HFF-Myc (cell line): ENCODE data around the gene KDM5A.

Experiments
- DNase-seq: peaks from one replicate; pipeline ENCODE4 v3.0.0-alpha.2; 2011; ENCODE audit warnings: low read depth; ENCODE audit errors: extremely low read depth
- H3K4me3 ChIP-seq: replicated peaks from 2 replicates; pipeline ENCODE4 v1.5.1; 2011; ENCODE audit warnings: low read depth, mild to moderate bottlenecking, control low read depth, low read length
- TF ChIP-seq, protein P1 (sequence below): IDR thresholded peaks from 2 replicates; pipeline ENCODE4 v1.5.1; 2012; ENCODE audit warnings: mild to moderate bottlenecking, low read depth, low read length, control low read depth; ENCODE audit errors: missing control alignments

Gene KDM5A

GRCh38 chr12:331287-331686 is 57.8 kb downstream of the KDM5A start:
- TF ChIP-seq, protein P1, sequence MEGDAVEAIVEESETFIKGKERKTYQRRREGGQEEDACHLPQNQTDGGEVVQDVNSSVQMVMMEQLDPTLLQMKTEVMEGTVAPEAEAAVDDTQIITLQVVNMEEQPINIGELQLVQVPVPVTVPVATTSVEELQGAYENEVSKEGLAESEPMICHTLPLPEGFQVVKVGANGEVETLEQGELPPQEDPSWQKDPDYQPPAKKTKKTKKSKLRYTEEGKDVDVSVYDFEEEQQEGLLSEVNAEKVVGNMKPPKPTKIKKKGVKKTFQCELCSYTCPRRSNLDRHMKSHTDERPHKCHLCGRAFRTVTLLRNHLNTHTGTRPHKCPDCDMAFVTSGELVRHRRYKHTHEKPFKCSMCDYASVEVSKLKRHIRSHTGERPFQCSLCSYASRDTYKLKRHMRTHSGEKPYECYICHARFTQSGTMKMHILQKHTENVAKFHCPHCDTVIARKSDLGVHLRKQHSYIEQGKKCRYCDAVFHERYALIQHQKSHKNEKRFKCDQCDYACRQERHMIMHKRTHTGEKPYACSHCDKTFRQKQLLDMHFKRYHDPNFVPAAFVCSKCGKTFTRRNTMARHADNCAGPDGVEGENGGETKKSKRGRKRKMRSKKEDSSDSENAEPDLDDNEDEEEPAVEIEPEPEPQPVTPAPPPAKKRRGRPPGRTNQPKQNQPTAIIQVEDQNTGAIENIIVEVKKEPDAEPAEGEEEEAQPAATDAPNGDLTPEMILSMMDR = no peak
- DNase-seq = no peak
- H3K4me3 ChIP-seq = no peak overlapping the region

DNA sequence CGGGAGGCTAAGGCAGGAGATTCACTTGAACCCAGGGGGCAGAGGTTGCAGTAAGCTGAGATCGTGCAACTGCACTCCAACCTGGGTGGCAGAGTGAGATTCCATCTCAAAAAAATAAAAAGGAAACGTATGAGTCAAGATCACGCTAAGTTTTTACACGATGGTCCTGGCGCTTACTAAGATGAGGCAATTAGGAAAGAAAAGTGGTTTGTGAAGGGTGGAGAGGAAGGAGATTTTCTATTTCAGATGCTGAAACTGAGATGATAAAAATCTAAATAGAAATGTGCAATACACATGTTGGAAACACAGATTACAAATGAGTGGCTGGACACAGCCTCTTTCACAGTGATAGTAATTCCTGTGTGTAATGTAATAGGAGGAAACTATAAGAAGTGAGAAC is 63.2 kb downstream of the KDM5A start:
- DNase-seq = no peak
- TF ChIP-seq, protein P1 = no peak
- H3K4me3 ChIP-seq = no peak overlapping the region

DNA sequence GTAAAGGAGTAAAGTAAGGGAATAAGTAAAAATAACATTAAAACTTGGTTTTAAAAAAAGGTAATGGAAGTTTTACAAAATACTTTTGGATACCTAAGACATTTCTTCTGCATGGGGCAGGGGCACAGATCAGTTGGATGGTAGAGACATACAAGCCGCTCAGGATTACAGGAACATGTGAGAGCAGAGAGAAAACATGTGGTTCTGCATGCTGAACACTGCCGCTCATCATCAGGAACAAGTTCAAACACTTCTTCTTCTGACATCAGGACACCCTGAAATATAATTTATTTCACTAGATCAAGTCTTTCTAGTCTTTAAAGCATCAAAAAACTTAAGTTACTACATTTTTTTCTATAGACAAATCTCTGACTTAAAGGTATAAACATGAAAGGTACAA is 65.6 kb downstream of the KDM5A start:
- no peak overlapping the region for H3K4me3 ChIP-seq
- TF ChIP-seq, protein P1 = no peak
- DNase-seq = no peak

GRCh38 chr12:321606-322326 is 67.4 kb downstream of the KDM5A start:
- DNase-seq = no peak
- H3K4me3 ChIP-seq = no peak overlapping the region
- TF ChIP-seq, protein P1 = no peak

GRCh38 chr12:318759-319515 is 70.2 kb downstream of the KDM5A start:
- TF ChIP-seq, protein P1 = no peak
- DNase-seq = no peak
- H3K4me3 ChIP-seq = no peak overlapping the region

GRCh38 chr12:308511-308910 is 80.6 kb downstream of the KDM5A start:
- TF ChIP-seq, protein P1 = no peak
- no peak for DNase-seq
- H3K4me3 ChIP-seq = no peak overlapping the region
